GM08714 (cell line): ENCODE results near the gene RPL6.
"Not testable (repeated sequence)": the region's sequence is repeated elsewhere in the genome, so short reads cannot be mapped to it uniquely, and the experiment has no call there.

Experiments
- H3K4me3 ChIP-seq: fragments of 200-500 bp; sonication (Bioruptor generic); 2 replicates; pipeline ENCODE4 v1.5.1; 2014; ENCODE audit warnings: mild to moderate bottlenecking, low read length, inconsistent platforms
- ZNF274 ChIP-seq: IDR thresholded peaks from 2 replicates; pipeline ENCODE4 v1.6.1; 2012; ENCODE audit warnings: mild to moderate bottlenecking, low read depth, low read length

The RPL6 gene

DNA sequence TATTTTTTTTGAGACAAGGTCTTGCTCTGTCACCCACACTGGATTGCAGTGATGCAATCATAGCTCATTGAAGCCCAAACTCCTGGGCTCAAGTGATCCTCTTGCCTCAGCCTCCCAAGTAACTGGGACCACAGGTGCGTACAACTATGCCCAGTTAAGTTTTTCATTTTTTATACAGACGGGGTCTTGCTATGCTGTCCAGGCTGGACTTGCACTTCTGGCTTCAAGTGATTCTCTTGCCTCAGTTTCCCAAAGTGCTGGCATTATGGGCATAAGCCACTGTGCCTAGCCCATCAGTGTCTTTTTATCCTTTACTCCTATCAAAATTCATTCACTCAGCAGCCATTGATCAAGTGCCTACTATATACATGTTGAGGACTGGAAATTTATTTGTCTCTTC is 18.4 kb upstream of the RPL6 start:
- TF ChIP-seq ZNF274, result no peak
- no peak overlapping the region for H3K4me3 ChIP-seq

DNA sequence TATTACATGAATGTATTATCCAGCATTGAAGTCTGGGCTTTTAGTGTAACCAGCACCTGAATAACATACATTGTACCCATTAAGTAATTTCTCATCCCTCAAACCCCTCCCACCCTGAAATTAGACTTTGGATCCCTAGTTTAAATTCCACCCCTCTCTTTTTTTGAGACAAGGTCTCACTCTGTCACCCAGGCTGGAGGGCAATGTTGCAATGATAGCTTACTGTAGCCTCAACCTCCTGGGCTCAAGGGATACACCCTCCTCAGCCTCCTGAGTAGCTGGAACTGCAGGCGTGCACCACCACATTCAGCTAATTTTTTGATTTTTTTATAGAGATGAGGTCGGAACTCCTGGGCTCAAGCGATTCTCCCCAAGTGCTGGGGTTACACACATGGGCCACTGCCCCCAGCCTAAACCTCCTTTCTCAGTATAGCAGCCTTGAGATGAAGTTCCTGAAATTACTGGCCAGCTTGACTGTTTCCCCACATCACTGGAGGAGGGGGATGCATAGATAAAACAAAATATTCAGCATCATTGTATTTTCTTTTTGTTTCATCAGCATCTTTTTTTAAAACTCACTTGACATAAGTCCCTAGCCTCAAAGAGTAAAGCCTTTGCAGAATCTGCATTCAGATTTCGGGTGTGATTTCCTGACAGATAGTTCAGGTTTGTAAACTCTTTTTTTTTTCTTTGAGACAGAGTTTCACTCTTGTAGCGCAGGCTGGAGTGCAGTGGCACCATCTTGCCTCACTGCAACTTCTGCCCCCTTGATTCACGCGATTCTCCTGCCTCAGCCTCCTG is 16.4 kb upstream of the RPL6 start:
- no peak overlapping the region for H3K4me3 ChIP-seq
- TF ChIP-seq ZNF274, result no peak

DNA sequence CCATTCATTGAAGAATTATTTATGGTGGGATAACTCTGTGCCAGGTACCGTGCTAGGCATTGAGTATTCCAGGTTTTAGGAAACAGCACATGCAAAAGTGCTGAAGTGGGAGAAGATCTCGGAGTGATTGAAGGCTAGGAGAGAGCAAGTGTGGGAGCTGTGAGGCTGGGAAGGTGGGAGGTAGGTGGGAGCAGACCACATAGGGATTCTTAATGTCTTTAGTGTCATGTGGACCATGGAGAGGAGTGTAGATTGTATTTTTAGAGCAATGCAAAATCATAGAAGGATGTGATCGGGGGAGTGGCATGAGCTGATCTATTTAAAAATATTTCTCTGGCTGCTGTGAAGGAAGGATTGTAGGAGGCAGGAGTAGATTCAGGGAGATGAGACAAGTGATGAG is 14.7 kb upstream of the RPL6 start:
- TF ChIP-seq ZNF274, result no peak
- H3K4me3 ChIP-seq, result no peak overlapping the region

DNA sequence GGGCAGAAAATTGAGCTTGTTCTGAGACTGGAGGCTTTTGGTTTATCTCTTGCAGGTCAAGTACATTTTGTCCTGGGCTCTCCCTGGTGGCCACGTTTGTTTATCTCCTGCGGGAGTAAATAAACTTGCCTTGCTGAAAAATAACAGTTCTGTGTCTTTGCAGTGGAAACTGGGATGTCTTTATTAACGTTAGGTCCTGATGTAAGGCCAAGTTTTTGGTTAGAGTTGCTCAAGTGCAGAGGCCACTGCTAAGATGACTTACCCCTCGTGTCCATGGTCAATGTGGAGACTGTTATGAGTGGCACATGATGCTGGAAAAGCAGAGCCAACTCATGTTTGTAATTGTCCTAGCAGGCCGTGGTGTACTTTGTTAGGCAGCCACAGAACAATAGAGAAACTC is 13.1 kb upstream of the RPL6 start:
- no peak overlapping the region for H3K4me3 ChIP-seq
- TF ChIP-seq ZNF274, result no peak

DNA sequence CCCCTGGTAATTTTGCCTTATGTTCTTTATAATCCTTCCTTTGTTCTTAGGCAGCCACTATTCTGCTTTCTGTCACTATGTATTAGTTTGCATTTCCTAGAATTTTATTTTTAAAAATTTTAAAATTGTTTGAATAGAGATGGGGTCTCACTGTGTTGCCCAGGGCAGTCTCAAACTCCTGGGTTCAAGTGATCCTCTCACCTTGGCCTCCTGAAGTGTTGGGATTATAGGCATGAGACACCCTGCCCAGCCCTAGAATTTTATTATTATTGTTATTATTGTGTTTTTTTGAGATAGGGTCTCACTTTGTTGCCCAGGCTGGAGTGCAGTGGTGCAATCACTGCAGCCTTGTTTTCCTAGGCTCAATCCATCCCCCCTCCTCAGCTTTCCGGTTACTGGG is 12.0 kb upstream of the RPL6 start:
- no peak overlapping the region for H3K4me3 ChIP-seq
- TF ChIP-seq ZNF274, result no peak

DNA sequence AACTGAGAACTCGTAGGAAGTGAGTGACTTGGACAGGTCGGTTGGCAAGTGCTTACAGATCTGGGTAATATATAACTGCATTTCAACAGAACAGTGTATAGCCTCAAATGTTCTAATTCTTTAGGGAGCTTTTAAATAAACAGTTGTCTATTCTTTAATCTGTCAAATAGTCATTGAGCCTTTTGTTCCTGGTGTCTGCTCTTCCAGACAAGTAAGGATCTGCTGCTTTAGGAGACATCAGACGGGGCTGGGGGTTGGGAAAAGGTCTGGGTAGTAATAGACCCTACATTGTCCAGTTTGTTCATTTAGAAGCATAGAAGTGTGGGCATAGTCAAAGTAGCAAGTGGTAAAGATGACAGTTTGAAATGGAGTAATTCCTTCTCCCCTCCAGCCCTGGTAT is 11.3 kb upstream of the RPL6 start:
- no peak for TF ChIP-seq ZNF274
- no peak overlapping the region for H3K4me3 ChIP-seq

DNA sequence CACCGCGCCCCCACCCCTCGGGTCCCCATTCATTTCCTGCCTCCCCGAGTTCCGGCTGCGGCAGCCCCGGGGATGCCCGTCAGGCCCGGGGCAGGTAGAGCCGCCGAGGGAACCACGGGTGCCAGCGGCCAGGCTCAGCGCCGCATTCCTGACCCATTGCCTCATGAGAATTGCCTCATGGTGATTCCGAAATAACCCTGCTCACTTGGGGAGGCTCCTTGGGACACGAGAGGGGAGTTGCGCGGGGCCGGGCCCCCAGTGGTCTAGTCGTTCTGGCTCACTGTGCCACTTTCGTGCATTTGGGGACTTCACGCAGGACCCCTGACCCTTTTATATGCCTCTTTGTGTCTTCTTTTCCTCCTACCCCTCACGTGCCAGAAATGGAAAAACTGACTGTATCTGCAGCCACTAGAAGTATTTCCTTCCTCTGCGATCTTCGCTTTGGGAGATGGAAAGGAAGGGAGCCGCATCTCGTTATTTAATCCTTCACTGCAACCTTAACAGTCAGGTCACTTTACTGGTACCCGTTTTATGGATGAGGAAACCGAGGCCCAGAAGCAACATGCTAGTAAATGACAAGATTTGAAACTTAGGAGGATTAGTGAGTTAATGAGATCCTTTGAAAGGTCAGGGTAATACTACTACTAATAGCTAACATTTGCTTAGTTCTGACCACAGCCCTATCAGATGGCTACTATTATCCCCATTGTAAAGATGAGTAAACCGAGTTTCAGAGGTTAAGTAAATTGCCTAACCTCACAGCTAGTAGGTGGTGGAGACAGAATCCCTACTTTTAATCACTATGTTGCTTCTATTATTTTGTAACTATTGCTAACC is 10.1 kb upstream of the RPL6 start:
- TF ChIP-seq ZNF274, result no peak
- peak overlapping the region; percentile 96 for H3K4me3 ChIP-seq

DNA sequence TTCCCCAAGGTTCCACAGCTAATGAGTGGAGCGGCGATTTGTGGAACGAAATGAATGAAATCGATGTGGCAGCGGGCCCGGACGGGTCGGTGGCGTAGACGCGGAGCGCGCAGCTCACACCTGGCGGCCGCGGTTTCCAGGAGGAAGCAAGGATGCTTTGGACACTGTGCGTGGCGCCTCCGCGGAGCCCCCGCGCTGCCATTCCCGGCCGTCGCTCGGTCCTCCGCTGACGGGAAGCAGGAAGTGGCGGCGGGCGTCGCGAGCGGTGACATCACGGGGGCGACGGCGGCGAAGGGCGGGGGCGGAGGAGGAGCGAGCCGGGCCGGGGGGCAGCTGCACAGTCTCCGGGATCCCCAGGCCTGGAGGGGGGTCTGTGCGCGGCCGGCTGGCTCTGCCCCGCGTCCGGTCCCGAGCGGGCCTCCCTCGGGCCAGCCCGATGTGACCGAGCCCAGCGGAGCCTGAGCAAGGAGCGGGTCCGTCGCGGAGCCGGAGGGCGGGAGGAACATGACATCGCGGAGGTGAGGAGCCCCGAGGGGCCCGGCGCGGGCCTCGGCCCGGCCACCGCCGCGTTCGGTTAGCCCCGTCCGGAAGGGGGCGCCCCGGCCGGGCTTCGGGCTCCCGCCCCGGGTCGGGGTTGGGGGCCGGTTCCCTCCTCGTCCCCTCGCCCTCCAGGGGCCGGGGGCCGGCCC is 9.3 kb upstream of the RPL6 start, which contains the start of gene PTPN11:
Gene PTPN11 (plus strand): TSS at position 340 of the 689 bp plus-strand sequence. CDS start 165 bp downstream, at position 505.
- no peak for TF ChIP-seq ZNF274
- H3K4me3 ChIP-seq, result peak within 1 kb of the TSS; percentile 96

DNA sequence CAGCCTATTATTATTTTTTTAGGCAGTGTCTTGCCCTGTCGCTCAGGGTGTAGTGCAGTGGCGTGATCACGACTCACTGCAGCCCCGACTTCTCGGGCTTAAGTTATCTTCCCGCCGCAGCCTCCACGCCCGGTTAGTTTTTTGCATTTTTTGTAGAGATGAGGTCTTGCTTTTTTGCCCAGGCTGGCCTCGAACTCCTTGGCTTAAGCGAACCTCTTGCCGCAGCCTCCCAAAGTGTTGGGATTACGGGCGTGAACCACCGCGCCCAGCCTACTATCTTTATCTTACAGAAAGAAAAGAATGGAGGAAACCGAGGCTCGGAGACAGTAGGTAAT is 8.8 kb upstream of the RPL6 start:
- H3K4me3 ChIP-seq, result peak overlapping the region; percentile 96
- TF ChIP-seq ZNF274, result no peak

DNA sequence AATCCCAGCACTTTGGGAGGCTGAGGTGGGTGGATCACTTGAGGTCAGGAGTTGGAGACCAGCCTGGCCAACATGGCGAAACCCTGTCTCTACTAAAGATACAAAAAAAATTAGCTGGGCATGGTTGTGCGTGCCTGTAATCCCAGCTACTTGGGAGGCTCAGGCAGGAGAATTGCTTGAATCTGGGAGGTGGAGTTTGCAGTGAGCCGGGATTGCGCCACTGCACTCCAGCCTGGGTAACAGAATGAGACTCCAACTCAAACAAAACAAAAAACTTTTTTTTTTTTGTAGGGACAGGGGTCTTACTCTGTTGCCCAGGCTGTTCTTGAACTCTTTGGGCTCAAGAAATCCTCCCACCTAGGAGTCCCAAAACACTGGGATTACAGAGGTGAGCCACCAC is 6.1 kb upstream of the RPL6 start:
- not testable (repeated sequence) for H3K4me3 ChIP-seq

DNA sequence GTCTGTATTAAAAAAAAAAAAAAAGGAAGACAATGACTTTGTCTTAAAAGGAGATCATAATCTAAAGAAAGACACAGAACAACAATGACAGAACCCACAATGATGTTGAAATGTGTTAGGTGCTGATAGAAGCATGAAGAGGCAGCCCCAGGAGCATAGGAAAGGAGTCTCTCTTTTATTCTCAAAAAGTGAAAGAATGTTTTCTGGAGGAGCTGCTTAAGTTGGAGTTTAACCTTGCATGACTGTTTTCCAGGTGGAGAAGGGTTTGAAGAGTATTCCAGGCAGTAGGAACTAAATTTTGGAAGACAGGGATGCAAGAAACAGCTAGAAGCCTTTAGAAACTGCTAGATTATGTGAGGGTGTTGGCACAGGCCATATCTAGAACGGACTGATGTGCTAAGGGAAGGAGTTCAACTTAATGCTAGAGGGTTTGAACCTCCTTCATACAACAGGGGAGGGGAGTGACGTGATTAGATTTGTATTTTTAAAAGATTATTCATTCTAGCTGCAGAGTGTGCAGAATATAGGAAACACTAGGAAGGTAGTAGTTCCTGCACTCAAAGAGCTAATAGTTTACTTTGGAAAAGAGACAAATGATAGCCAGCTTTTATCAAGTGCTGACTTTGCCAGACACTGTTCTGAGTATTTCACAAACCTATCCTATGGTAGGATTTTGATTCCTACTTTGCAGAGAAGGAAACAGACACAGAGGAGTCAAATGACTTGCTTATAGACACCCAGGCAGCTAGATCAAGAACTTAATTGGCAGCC is 4.6 kb upstream of the RPL6 start:
- no peak overlapping the region for H3K4me3 ChIP-seq
- TF ChIP-seq ZNF274, result no peak

DNA sequence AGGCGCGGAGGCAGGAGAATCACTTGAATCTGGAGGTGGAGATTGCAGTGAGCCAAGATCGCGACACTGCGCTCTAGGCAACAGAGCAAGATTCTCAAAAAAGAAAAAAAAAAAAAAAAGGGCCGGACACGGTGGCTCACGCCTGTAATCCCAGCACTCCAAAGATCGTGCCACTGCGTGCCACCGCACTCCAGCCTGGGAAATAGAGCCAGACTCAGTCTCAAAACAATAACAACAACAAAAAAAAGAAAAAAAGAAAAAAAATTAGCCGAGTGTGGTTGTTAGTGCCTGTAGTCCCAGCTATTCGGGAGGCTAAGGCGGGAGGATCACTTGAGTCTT is 470 bp upstream of the RPL6 start:
- TF ChIP-seq ZNF274, result no peak
- no peak overlapping the region for H3K4me3 ChIP-seq

DNA sequence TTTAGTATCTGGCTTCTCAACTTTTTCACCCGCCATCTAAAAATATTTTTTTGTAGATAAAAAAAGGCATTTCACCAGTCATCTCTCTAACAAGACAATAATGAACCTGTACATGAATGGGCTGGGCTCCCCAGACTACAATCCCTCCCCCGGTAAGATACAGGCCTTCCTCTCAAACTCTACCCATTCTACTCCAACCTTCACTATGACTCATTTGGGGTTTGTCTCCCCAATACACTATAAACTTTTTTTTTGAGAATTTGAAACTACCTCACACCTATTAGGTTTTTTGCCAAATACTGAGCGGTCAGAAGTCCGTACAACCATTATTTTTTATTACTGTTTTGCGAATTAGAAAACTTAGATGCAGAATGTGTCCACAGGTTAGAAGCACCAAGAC is 784 bp downstream of the RPL6 start:
- peak overlapping the region; percentile 68 for H3K4me3 ChIP-seq
- TF ChIP-seq ZNF274, result no peak

DNA sequence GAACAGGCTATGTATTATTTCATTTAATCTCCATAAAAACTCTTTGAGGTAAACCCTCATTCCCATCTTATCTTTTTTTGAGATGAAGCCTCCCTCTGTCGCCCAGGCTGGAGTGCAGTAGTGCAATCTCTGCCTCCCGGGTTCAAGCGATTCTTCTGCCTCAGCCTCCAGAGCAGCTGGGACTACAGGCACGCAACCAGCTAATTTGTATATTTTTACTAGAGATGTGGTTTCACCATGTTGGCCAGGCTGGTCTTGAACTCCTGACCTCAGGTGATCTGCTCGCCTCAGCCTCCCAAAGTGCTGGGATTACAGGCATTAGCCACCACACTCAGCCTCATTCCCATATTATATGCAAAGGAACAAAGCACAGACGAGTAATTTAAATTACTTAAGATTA is 1.7 kb downstream of the RPL6 start:
- H3K4me3 ChIP-seq, result peak overlapping the region; percentile 68
